Stimulated activated CD8-positive, alpha-beta memory T cell treated with anti-CD3 and anti-CD28 coated beads, Interleukin-12 subunit alpha, Interleukin-12 subunit beta, amount 100 ng/mL, for 24 hours (primary cell): ENCODE measurements around the gene LRRC71.
A peak's percentile ranks its signal among the peaks of the same experiment; 100 is the strongest.

Experiments used
- DNase-seq: peaks from one replicate; pipeline ENCODE4 v3.0.0-alpha.2; 2020; ENCODE audit errors: extremely low read depth

LRRC71 gene

GRCh38 chr1:156920233-156921052, at the start of gene LRRC71:
Gene LRRC71, plus strand, starts transcription at chr1:156920632. Its CDS starts 172 bp downstream, at chr1:156920804.
- DNase-seq: peak; percentile 33

GRCh38 chr1:156873659-156874058, 46.8 kb upstream of the LRRC71 start:
- DNase-seq: no peak

- no peak for DNase-seq
Observed at GRCh38 chr1:156874142-156874541, 46.3 kb upstream of the LRRC71 start.

- DNase-seq: no peak
Observed at GRCh38 chr1:156874572-156875340, 45.7 kb upstream of the LRRC71 start.

GRCh38 chr1:156875341-156875615, 45.2 kb upstream of the LRRC71 start:
- no peak for DNase-seq

GRCh38 chr1:156876281-156876680, 44.2 kb upstream of the LRRC71 start:
- no peak for DNase-seq

GRCh38 chr1:156877433-156878170, 42.8 kb upstream of the LRRC71 start:
- no peak for DNase-seq

- DNase-seq: no peak
Observed at GRCh38 chr1:156879876-156880275, 40.6 kb upstream of the LRRC71 start.

DNA sequence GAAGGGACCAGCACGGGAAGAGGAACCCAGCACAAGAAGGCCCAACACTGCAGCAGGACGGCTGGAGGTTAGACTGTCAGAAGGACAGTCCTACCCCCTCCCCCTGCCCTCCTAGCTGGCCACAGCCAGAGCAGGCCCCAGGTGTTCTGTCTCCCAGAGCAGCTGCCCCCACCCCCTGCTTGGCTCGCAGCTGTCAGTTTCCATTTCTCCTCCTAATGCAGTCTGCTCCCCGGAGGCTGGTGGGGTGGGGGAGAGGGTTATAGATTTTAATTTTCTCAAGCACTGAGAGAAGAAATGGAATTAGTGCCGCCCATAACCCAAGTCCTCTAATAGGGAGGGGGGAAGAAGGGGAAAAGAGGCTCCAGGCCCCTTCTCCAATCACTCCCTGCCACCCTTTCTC, 40.0 kb upstream of the LRRC71 start:
- no peak for DNase-seq

DNA sequence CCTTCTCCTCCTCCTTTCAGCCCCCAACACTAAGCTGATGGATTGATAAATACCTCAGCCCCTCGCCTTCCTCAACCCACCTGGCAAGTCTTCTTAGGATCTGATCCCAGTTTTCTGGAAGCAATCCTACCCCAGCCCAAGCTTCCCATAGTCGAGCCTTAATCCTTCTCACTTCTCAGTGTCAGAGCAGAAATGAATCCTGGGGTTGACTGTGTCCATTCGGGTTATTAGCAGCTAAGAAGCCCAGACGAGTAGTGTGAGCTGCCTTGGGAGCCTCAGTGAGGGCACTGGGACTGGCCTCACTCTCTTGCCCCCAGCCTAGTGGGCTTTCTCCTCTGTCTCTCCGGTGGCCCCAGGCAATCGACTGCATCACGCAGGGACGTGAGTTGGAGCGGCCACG, 39.3 kb upstream of the LRRC71 start:
- DNase-seq: no peak

GRCh38 chr1:156881663-156882062, 38.8 kb upstream of the LRRC71 start:
- no peak for DNase-seq

DNA sequence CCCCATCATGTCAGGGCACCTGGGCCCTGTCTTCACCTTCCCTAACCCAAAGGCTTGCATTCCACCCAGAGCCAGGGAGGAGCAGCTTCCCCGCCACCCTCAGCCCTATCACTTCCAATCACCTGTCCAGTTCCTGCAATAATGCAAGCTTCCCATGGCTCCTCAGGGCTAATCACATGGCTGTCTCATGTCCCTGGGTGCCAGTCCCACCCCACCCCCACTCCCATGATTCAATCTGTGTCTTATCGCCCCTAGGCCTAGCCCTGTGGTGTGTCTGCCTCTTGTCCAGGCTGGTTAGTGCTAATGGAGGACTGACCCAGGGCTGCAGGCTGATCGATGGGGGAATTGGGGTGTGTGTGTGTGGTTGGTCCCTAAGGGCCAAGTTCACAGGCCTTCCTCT, 37.9 kb upstream of the LRRC71 start:
- DNase-seq: no peak

- DNase-seq: no peak
Observed at GRCh38 chr1:156883919-156884318, 36.5 kb upstream of the LRRC71 start.

GRCh38 chr1:156884560-156885184, 35.8 kb upstream of the LRRC71 start:
- DNase-seq: no peak

- DNase-seq: no peak
Observed at GRCh38 chr1:156885314-156885713, 35.1 kb upstream of the LRRC71 start.

- no peak for DNase-seq
Observed at GRCh38 chr1:156885880-156886355, 34.5 kb upstream of the LRRC71 start.

- no peak for DNase-seq
Observed at GRCh38 chr1:156886583-156887281, 33.7 kb upstream of the LRRC71 start.

GRCh38 chr1:156887317-156887716, 33.1 kb upstream of the LRRC71 start:
- DNase-seq: no peak

DNA sequence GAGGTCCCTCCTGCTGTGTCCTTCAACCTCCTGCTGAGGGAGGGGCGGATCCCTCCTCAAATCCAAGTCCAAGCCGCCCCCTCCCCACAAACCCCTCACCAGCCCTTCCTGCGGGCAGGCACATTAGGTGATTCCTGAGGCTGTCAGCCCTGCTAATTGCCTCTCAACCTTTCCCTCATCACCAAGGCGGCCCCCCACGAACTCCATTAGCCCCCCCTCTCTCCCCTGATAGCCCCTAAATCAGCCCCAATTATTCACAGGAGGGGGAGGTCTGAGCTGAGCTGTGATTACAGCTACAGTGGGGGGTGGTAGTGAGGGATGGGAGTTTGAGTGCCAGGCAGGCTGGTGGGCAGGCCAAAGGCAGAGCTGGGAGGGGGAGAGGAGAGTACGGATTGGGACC, 32.7 kb upstream of the LRRC71 start:
- DNase-seq: no peak

- DNase-seq: peak; percentile 11
Observed at GRCh38 chr1:156889802-156890580, 30.4 kb upstream of the LRRC71 start.
